ENCODE data around the gene ASPRV1.

Gene ASPRV1

GRCh38 chr2:69985688-69986087 is 24.3 kb upstream of the ASPRV1 start:
- Mint-ChIP-seq H3K36me3 (ENCODE audit: low read depth) (no peaks in the 10 kb centered on the region), H3K9me3 (peaks cover 5% of the 10 kb centered on the region), H3K27me3 (ENCODE audit: low read depth, poor library complexity) (no peaks in the 10 kb centered on the region), H3K4me3 (no peak overlapping the region), H3K4me1 (peaks cover 13% of the 10 kb centered on the region), H3K27ac (peak overlapping the region; percentile 23)
- no peak for TF ChIP-seq CTCF (IDR thresholded peaks at IDR 0.05)
- no peak for DNase-seq

GRCh38 chr2:69985216-69985615 is 23.8 kb upstream of the ASPRV1 start:
- Mint-ChIP-seq H3K4me3 (no peak overlapping the region), H3K9me3 (peaks cover 5% of the 10 kb centered on the region), H3K27me3 (ENCODE audit: low read depth, poor library complexity) (no peaks in the 10 kb centered on the region), H3K27ac (no peak overlapping the region), H3K4me1 (peaks cover 13% of the 10 kb centered on the region), H3K36me3 (ENCODE audit: low read depth) (no peaks in the 10 kb centered on the region)
- TF ChIP-seq CTCF (IDR thresholded peaks at IDR 0.05) = no peak
- no peak for DNase-seq

- Mint-ChIP-seq H3K27ac (no peak overlapping the region), H3K27me3 (ENCODE audit: low read depth, poor library complexity) (no peaks in the 10 kb centered on the region), H3K4me1 (peaks cover 10% of the 10 kb centered on the region), H3K9me3 (peaks cover 5% of the 10 kb centered on the region), H3K36me3 (ENCODE audit: low read depth) (no peaks in the 10 kb centered on the region), H3K4me3 (no peak overlapping the region)
- no peak for TF ChIP-seq CTCF (IDR thresholded peaks at IDR 0.05)
- no peak for DNase-seq
Measured at GRCh38 chr2:69983392-69983966, 22.0 kb upstream of the ASPRV1 start.

- Mint-ChIP-seq H3K4me3 (no peak overlapping the region), H3K27ac (no peak overlapping the region), H3K27me3 (ENCODE audit: low read depth, poor library complexity) (peaks cover 4% of the 10 kb centered on the region), H3K4me1 (peaks cover 15% of the 10 kb centered on the region), H3K9me3 (peaks cover 3% of the 10 kb centered on the region), H3K36me3 (ENCODE audit: low read depth) (no peaks in the 10 kb centered on the region)
- no peak for TF ChIP-seq CTCF (IDR thresholded peaks at IDR 0.05)
- DNase-seq = no peak
Measured at GRCh38 chr2:69979902-69980807, 18.7 kb upstream of the ASPRV1 start.

- DNase-seq = no peak
- Mint-ChIP-seq H3K27me3 (ENCODE audit: low read depth, poor library complexity) (peaks cover 4% of the 10 kb centered on the region), H3K4me3 (no peak overlapping the region), H3K9me3 (no peaks in the 10 kb centered on the region), H3K27ac (no peak overlapping the region), H3K4me1 (peaks cover 24% of the 10 kb centered on the region), H3K36me3 (ENCODE audit: low read depth) (no peaks in the 10 kb centered on the region)
- no peak for TF ChIP-seq CTCF (IDR thresholded peaks at IDR 0.05)
Measured at GRCh38 chr2:69977906-69978482, 16.6 kb upstream of the ASPRV1 start.

Data from nephron progenitor cell (in vitro differentiated cells).